AG10803 (cell line): ENCODE results near the gene CEP152.

Experiments
- DNase-seq: peaks from one replicate; pipeline ENCODE4 v3.0.0; 2010; ENCODE audit warnings: low read depth
- H3K4me3 ChIP-seq: 2 replicates; pipeline ENCODE4 v1.5.1; 2011; ENCODE audit warnings: mild to moderate bottlenecking, low read length, control low read depth
- TF ChIP-seq, protein P1 (sequence below): conservative IDR thresholded peaks from 2 replicates; pipeline ENCODE4 v1.5.1; 2011; ENCODE audit warnings: mild to moderate bottlenecking, low read length, control low read depth, inconsistent platforms

The CEP152 gene

DNA sequence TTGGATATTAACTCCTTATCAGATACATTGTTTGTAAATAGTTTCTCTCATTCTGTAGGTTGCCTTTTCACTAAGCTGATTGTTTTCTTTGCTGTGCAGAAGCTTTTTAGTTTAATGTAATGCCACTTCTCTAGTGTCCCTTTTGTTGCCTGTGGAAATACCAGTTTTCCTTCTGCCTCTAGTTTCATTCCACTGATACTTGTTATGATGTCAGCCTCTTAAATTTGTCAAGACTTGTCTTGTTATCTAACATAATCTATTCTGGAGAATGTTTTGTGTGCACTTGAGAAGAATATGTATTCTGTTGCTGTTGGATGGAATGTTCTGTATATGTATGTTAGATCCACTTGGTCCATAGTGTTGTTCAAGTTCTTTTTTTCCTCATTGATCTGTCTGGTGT lies 18.0 kb upstream of the CEP152 start:
- no peak for DNase-seq
- TF ChIP-seq, protein P1, sequence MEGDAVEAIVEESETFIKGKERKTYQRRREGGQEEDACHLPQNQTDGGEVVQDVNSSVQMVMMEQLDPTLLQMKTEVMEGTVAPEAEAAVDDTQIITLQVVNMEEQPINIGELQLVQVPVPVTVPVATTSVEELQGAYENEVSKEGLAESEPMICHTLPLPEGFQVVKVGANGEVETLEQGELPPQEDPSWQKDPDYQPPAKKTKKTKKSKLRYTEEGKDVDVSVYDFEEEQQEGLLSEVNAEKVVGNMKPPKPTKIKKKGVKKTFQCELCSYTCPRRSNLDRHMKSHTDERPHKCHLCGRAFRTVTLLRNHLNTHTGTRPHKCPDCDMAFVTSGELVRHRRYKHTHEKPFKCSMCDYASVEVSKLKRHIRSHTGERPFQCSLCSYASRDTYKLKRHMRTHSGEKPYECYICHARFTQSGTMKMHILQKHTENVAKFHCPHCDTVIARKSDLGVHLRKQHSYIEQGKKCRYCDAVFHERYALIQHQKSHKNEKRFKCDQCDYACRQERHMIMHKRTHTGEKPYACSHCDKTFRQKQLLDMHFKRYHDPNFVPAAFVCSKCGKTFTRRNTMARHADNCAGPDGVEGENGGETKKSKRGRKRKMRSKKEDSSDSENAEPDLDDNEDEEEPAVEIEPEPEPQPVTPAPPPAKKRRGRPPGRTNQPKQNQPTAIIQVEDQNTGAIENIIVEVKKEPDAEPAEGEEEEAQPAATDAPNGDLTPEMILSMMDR: no peak
- H3K4me3 ChIP-seq: no peak overlapping the region

DNA sequence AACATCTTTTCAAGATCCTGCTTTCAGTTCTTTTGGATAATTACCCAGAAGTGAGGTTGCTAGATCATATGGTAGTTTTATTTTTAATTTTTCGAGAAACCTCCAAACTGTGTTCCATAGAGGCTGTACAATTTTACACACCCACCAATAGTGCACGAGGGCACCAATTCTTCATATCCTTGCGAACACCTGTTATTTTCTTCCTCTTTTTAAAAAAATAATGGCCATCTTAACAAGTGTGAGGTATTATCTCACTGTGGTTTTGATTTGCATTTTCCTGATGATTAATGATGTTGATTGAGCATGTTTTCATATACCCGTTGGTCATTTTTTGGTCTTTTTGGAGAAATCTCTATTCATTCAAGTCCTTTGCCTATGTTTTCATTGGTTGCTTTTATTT lies 17.6 kb upstream of the CEP152 start:
- TF ChIP-seq, protein P1: no peak
- no peak overlapping the region for H3K4me3 ChIP-seq
- no peak for DNase-seq

DNA sequence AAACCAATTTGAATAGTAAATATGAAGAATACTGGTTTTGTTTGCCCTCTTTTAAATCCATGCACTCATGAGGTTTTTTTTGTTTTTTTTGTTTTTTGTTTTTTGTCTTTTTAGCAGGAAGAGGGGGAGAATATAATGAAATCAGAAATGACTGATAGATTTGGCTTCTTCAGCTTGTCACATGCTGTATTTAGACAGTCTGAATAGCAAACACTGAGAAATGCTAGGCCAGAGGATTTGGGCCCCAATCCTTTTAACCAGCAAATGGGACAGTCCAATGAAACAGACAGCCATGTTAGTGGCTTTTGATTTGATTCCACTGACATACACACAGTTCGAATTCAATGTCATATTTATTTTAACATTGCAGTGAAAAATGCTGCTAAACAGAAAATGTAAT lies 14.2 kb upstream of the CEP152 start:
- H3K4me3 ChIP-seq: no peak overlapping the region
- TF ChIP-seq, protein P1: no peak
- DNase-seq: no peak

DNA sequence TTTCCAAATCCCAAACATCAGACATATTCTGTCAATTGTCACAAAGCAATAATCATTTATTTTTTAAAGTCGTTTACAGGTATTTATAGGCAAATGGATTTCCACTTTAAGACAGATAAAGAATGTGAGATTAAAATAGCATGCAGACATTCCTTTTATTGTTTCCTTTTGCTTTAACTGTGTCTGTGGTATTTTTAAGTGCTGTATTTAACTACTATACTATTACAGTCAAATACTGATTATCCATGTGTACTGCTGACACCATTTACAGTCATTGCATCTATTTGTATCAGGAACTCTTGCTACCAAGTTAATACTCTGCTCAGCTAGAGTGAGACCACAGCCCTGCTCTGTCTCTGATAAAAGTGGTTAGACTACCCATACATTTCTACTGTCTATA lies 12.8 kb upstream of the CEP152 start:
- no peak for DNase-seq
- TF ChIP-seq, protein P1: no peak

DNA sequence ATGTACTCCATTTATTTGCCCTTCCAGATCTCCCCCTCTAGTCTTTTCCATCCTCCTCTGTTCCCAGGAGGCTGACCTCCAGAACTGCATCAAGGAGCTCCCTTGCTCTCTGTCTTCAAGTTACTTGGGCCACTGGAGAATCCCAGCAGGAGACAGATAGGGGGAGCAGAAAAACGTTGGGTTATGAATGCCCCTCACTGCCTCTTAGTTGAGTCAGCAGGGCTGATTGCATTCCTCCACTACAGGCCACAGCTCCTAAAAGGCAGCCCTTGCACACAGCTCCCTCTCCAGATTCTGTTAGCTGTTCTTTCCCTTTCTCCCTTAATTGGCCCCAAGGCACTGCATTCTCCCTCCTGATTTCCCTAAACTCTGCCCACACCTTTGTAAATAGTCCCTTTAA lies 12.4 kb upstream of the CEP152 start:
- TF ChIP-seq, protein P1: peak; percentile 30
- DNase-seq: peak; percentile 53
- H3K4me3 ChIP-seq: no peak overlapping the region

More for the DNA sequence above, 12.8 kb upstream of the CEP152 start:
- no peak overlapping the region for H3K4me3 ChIP-seq

DNA sequence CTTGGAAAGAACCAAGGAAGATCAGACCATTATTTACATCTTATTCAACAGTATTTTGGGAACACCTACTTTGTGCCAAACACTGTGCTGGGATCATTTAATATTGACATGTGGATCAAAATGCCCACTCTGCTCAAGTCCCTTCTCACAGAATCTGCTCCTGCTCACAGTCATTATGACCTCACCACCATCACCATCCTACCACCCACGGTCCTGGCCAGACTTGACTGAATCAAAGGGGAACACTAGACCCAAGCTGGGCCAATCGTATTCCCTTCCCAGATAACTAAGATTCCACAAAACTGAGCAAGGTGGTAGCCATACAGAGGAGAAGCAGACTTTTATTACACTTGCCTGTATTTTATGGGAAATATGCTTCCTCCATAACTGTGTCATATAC lies 3.4 kb upstream of the CEP152 start:
- DNase-seq: no peak
- TF ChIP-seq, protein P1: no peak

DNA sequence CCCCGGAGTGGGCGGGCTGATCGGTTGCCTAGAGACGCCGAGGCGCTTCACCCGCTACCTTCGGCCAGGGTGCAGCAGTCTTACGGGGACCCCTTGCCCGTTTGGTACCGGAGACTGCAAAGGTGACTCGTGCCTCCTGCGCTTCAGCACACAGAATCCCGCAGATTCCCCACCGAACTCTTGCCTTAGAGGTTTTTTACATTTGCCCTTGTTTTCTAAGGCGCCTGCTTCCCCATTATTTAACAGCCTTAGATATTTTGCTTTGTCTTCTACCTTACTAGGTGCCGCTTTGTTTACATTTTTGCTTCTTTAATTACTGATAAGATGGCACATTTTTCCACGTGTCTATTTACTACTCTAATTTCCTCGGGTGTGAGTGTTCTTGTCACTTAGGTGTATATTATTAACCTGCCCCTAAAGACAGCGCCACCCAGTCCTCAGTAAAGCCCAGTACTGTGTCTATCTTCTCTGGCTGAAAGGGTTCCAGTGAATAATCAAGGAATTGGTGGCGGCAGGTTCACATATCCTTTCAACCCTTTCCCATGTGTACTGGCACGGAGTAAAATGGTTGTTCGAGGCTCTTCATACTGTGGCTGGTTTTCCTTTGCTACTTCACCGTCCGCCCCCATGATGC lies 573 bp upstream of the CEP152 start:
- H3K4me3 ChIP-seq: peak overlapping the region; percentile 89
- DNase-seq: no peak
- TF ChIP-seq, protein P1: 0 out of 2 replicates have a peak, but pooled peaks have one; percentile 11

More for the DNA sequence above, 3.4 kb upstream of the CEP152 start:
- H3K4me3 ChIP-seq: no peak overlapping the region
